MM.1S (cell line): ENCODE results near the gene WDR89.

Source experiments
- CTCF ChIP-seq: fragments of 300-600 bp; sonication (generic); IDR thresholded peaks from 2 replicates; pipeline ENCODE4 v1.5.1; 2016; ENCODE audit warnings: antibody characterized with exemption, low read length, mixed read lengths
- EZH2 ChIP-seq: fragments of 300-600 bp; sonication (generic); optimal IDR thresholded peaks from 2 replicates; pipeline ENCODE3; 2017; ENCODE audit warnings: low read depth, mild to moderate bottlenecking, antibody characterized with exemption, low read length, mixed read lengths
- EZH2phosphoT487 ChIP-seq: fragments of 300-600 bp; sonication (generic); IDR thresholded peaks from 2 replicates; pipeline ENCODE4 v1.6.1; 2018; ENCODE audit warnings: antibody characterized with exemption, low read length

DNA sequence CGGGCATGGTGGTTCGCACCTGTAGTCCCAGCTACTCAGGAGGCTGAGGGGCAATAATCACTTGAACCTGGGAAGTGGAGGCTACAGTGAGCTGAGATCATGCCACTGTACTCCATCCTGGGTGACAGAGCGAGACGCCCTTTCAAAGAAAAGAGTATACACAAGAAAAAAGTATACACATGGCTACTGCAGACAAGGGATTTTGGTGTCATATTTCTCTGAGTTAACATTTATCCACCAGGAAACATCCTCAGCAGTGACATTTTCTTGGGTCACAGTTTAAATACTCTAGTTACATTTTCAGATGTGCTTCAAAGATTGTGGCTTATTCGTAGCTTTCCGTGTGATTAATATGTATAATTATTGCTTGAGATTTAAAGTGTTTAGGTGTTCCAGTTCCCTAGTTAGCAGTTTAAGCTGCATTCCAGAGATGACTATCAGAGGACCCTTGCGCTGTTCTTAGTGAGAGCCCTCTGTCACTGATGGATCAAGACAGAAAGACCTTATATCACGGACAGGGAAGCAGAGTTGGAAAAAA is 93.8 kb downstream of the WDR89 start:
- TF ChIP-seq EZH2 (no peak), CTCF (no peak), EZH2phosphoT487 (no peak)
